MM.1S (cell line): ENCODE data around the gene NRG3.

Source experiments
- EZH2phosphoT487 ChIP-seq: fragments of 300-600 bp; sonication (generic); IDR thresholded peaks from 2 replicates; pipeline ENCODE4 v1.6.1; 2018; ENCODE audit warnings: antibody characterized with exemption, low read length
- TF ChIP-seq, protein P1 (sequence below): fragments of 300-600 bp; sonication (generic); IDR thresholded peaks from 2 replicates; pipeline ENCODE4 v1.5.1; 2016; ENCODE audit warnings: antibody characterized with exemption, low read length, mixed read lengths

DNA sequence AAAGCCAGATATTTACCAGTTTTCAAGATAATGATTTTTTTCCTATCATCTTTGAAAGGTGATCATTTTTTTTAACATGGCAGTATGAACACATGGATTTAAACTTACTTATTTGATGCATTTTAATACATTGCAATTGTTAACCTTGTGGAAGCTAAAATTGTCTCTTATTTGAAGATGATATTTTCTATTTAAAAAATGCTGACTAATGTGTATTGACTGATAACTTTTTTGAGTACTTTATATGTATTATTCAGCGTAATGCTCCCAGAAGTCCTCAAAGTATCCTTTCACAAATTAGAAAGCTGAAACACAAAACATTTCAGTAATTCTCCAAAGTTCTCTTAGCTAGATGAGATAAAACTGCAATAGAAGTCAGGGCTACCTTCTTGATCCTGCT lies 677.3 kb downstream of the NRG3 start:
- TF ChIP-seq, protein P1, sequence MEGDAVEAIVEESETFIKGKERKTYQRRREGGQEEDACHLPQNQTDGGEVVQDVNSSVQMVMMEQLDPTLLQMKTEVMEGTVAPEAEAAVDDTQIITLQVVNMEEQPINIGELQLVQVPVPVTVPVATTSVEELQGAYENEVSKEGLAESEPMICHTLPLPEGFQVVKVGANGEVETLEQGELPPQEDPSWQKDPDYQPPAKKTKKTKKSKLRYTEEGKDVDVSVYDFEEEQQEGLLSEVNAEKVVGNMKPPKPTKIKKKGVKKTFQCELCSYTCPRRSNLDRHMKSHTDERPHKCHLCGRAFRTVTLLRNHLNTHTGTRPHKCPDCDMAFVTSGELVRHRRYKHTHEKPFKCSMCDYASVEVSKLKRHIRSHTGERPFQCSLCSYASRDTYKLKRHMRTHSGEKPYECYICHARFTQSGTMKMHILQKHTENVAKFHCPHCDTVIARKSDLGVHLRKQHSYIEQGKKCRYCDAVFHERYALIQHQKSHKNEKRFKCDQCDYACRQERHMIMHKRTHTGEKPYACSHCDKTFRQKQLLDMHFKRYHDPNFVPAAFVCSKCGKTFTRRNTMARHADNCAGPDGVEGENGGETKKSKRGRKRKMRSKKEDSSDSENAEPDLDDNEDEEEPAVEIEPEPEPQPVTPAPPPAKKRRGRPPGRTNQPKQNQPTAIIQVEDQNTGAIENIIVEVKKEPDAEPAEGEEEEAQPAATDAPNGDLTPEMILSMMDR = no peak
- no peak for TF ChIP-seq EZH2phosphoT487
